ENCODE results near the gene NOP14. TPM values are rescaled to one million over a fixed set of nuclear protein-coding genes. Genes with fewer than 3 reads are reported as not detected.

NOP14 gene
- total RNA-seq, 1 experiment from 2014 or later, result 33.6 TPM

DNA sequence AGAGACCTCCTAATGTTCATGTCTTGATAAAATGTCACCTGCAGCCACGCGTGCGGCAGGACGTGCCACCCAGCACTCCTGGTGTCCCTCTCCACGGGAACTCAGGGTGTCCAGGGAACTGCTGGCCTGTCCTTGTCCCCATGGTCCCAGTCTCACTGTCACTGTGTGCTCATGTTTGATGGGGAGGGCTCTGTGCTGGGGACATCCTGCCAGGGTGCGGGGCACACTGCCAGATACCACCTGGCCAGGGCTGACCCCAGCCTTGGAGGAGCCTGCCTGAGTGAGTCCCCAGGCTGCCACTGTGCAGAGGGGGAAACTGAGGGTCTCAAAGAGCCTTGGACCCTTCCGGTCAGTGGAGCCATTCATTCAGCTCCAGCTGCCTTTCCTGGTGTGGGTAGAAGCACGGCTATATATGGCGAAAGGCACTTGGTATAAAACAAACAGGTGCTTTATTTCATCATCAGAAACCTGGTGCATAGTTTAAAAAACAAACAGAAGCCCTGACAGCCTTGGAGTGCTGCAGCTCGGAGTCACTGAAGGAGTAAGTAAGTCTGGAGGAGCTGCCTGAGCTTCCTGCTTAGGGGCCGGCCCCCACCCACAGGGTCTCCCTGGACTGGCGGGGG is 33.0 kb downstream of the NOP14 start:
- Histone ChIP-seq H3K27me3 (ENCODE audit: insufficient read depth, low read depth) (no peaks in the 10 kb centered on the region), H3F3A (ENCODE audit: insufficient read depth, low read depth) (peaks cover 11% of the 10 kb centered on the region; the same call in 1 of the 2 replicates), H3K4me2 (no peak overlapping the region), H2AFZ (no peak overlapping the region), H3K27ac (no peak overlapping the region), H3K79me2 (ENCODE audit: low read depth) (peaks cover 4% of the 10 kb centered on the region; the same call in 1 of the 2 replicates), H3K4me3 (no peak overlapping the region), H3K9me3 (ENCODE audit: insufficient read depth, low read depth) (no peaks in the 10 kb centered on the region), H3K36me3 (ENCODE audit: low read depth) (no peaks in the 10 kb centered on the region), H4K20me1 (ENCODE audit: insufficient read depth) (no peaks in the 10 kb centered on the region; the same call in 1 of the 2 replicates), H3K9me2 (ENCODE audit: insufficient read depth) (no peaks in the 10 kb centered on the region), H3K4me1 (replicated peaks; ENCODE audit: insufficient read depth) (no peaks in the 10 kb centered on the region)
- ChIA-PET POLR2A (ENCODE audit: unreplicated experiment) (interaction anchor here (0.5 kb wide), 1 partner anchor 184 kb away, joined by 3 read pairs; no protein-coding TSS in a partner anchor), CTCF (no interaction called here)
- no TSS peak for BruUV-seq (replicated peaks)
- TF ChIP-seq EZH2 (IDR thresholded peaks at IDR 0.05; ENCODE audit: low read depth) (no peak), CTCF (conservative IDR thresholded peaks at IDR 0.05) (no peak)
- peak in 1 of 2 experiments; percentile 60 for DNase-seq
- intact Hi-C loops (cut with micrococcal nuclease; ENCODE audit: unreplicated experiment), result no loop called here

- no peak for DNase-seq
- H3K4me1 ChIP-seq (replicated peaks; ENCODE audit: insufficient read depth), result no peaks in the 10 kb centered on the region
- H3K27ac ChIP-seq, result no peak overlapping the region
- H3K9me2 ChIP-seq (ENCODE audit: insufficient read depth), result no peaks in the 10 kb centered on the region
- H3K79me2 ChIP-seq (ENCODE audit: low read depth), result no peaks in the 10 kb centered on the region
- no peaks in the 10 kb centered on the region; the same call in 1 of the 2 replicates for H4K20me1 ChIP-seq (ENCODE audit: insufficient read depth)
- H3K9me3 ChIP-seq (ENCODE audit: insufficient read depth, low read depth), result no peaks in the 10 kb centered on the region
- no peaks in the 10 kb centered on the region for H3K27me3 ChIP-seq (ENCODE audit: insufficient read depth, low read depth)
- TF ChIP-seq EZH2 (IDR thresholded peaks at IDR 0.05; ENCODE audit: low read depth) (no peak), CTCF (conservative IDR thresholded peaks at IDR 0.05) (no peak)
- ChIA-PET CTCF (no interaction called here), POLR2A (ENCODE audit: unreplicated experiment) (no interaction called here)
- no peak overlapping the region for H3K4me3 ChIP-seq
- H3K4me2 ChIP-seq, result no peak overlapping the region
- intact Hi-C loops (cut with micrococcal nuclease; ENCODE audit: unreplicated experiment), result no loop called here
- peaks cover 11% of the 10 kb centered on the region; the same call in 1 of the 2 replicates for H3F3A ChIP-seq (ENCODE audit: insufficient read depth, low read depth)
- no peak overlapping the region for H2AFZ ChIP-seq
- H3K36me3 ChIP-seq (ENCODE audit: low read depth), result no peaks in the 10 kb centered on the region
- no TSS peak for BruUV-seq (replicated peaks)
Observed at GRCh38 chr4:2929469-2929868, 33.7 kb downstream of the NOP14 start.

GRCh38 chr4:2928242-2929176 is 34.7 kb downstream of the NOP14 start:
- no peaks in the 10 kb centered on the region for H3K9me3 ChIP-seq (ENCODE audit: insufficient read depth, low read depth)
- CTCF ChIA-PET, result no interaction called here
- no peaks in the 10 kb centered on the region for H3K27me3 ChIP-seq (ENCODE audit: insufficient read depth, low read depth)
- no peak for TF ChIP-seq CTCF (conservative IDR thresholded peaks at IDR 0.05)
- no peak overlapping the region for H3K4me2 ChIP-seq
- H3K27ac ChIP-seq, result no peak overlapping the region
- no peaks in the 10 kb centered on the region for H3K4me1 ChIP-seq (replicated peaks; ENCODE audit: insufficient read depth)
- H3K9me2 ChIP-seq (ENCODE audit: insufficient read depth), result no peaks in the 10 kb centered on the region
- no peak overlapping the region for H2AFZ ChIP-seq
- no peaks in the 10 kb centered on the region for H3K79me2 ChIP-seq (ENCODE audit: low read depth)
- POLR2A ChIA-PET (ENCODE audit: unreplicated experiment), result no interaction called here
- no peaks in the 10 kb centered on the region; the same call in 1 of the 2 replicates for H4K20me1 ChIP-seq (ENCODE audit: insufficient read depth)
- intact Hi-C loops (cut with micrococcal nuclease; ENCODE audit: unreplicated experiment), result no loop called here
- H3F3A ChIP-seq (ENCODE audit: insufficient read depth, low read depth), result peaks cover 11% of the 10 kb centered on the region; the same call in 1 of the 2 replicates
- no peaks in the 10 kb centered on the region for H3K36me3 ChIP-seq (ENCODE audit: low read depth)
- H3K4me3 ChIP-seq, result no peak overlapping the region
- DNase-seq, result no peak
- BruUV-seq (replicated peaks), result TSS peak; percentile 50
